Measurements from ENCODE around the gene MRPS5. TPM values are rescaled to one million over a fixed set of nuclear protein-coding genes. Genes with fewer than 3 reads are reported as not detected.

MRPS5 gene
- total RNA-seq, 1 donor from 2014 or later: 47.6 TPM

DNA sequence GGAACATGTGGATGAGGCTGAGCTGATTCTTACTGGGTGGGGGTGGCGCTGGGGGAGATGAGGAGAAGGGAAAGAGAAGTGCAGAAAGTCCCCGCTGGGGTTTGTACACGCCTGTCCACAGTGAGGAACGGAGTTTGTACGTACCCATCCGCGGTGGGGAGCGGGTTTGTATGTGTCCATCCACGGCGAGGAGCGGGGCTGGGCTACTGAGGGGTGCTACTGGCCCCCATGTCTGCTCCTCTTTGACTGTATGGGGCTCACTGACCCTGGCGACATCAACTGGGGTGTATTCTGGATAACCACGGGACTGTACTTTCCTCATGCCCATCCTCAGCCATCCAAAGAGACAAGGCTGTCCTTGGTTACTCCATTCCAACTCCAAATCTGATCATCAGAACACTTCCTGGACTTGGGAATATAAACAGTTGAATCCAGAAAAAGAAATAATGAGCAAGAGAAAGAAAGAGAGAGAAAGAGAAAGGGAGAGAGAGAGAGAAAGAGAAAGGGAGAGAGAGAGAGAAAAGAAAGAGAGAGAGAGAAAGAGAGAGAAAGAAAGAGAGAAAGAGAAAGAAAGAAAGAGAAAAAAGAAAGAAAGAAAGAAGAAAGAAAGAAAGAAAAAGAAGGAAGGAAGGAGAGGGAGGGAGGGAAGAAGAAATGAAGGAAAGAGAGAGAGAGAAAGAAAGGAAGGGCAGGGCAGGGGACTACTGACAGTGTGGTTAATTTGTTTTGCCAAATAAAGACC, 75.1 kb downstream of the MRPS5 start:
- Mint-ChIP-seq H3K36me3 (no peaks in the 10 kb centered on the region), H3K4me1 (no peaks in the 10 kb centered on the region), H3K27ac (no peak overlapping the region), H3K27me3 (ENCODE audit: low read depth) (peaks cover 64% of the 10 kb centered on the region), H3K9me3 (no peaks in the 10 kb centered on the region), H3K4me3 (no peak overlapping the region)
- no peak for DNase-seq (ENCODE audit: low spot score in 2 of 2, unreplicated experiment in 2 of 2)
- TF ChIP-seq CTCF (IDR thresholded peaks at IDR 0.05; ENCODE audit: unreplicated experiment): no peak

GRCh38 chr2:95044601-95045000, 77.0 kb downstream of the MRPS5 start:
- Mint-ChIP-seq H3K4me3 (no peak overlapping the region), H3K4me1 (no peaks in the 10 kb centered on the region), H3K27me3 (ENCODE audit: low read depth) (peaks cover 55% of the 10 kb centered on the region), H3K36me3 (no peaks in the 10 kb centered on the region), H3K9me3 (no peaks in the 10 kb centered on the region), H3K27ac (no peak overlapping the region)
- TF ChIP-seq CTCF (IDR thresholded peaks at IDR 0.05; ENCODE audit: unreplicated experiment): no peak
- DNase-seq (ENCODE audit: low spot score in 2 of 2, unreplicated experiment in 2 of 2): no peak

- Mint-ChIP-seq H3K4me1 (no peaks in the 10 kb centered on the region), H3K27me3 (ENCODE audit: low read depth) (peaks cover 52% of the 10 kb centered on the region), H3K9me3 (peaks cover 4% of the 10 kb centered on the region), H3K27ac (peak overlapping the region; percentile 80), H3K36me3 (no peaks in the 10 kb centered on the region), H3K4me3 (no peak overlapping the region)
- TF ChIP-seq CTCF (IDR thresholded peaks at IDR 0.05; ENCODE audit: unreplicated experiment): no peak
- DNase-seq (ENCODE audit: low spot score in 2 of 2, unreplicated experiment in 2 of 2): peak in 1 of 2 experiments; percentile 59
Measured at GRCh38 chr2:95043300-95044093, 78.1 kb downstream of the MRPS5 start.

- Mint-ChIP-seq H3K27me3 (ENCODE audit: low read depth) (peaks cover 52% of the 10 kb centered on the region), H3K36me3 (no peaks in the 10 kb centered on the region), H3K9me3 (peaks cover 11% of the 10 kb centered on the region), H3K4me1 (no peaks in the 10 kb centered on the region), H3K27ac (no peak overlapping the region), H3K4me3 (no peak overlapping the region)
- no peak for TF ChIP-seq CTCF (IDR thresholded peaks at IDR 0.05; ENCODE audit: unreplicated experiment)
- DNase-seq (ENCODE audit: low spot score in 2 of 2, unreplicated experiment in 2 of 2): no peak
Measured at GRCh38 chr2:95042472-95043271, 78.9 kb downstream of the MRPS5 start.

GRCh38 chr2:95041824-95042442, 79.7 kb downstream of the MRPS5 start:
- DNase-seq (ENCODE audit: low spot score in 2 of 2, unreplicated experiment in 2 of 2): no peak
- Mint-ChIP-seq H3K4me3 (no peak overlapping the region), H3K9me3 (peaks cover 18% of the 10 kb centered on the region), H3K4me1 (no peaks in the 10 kb centered on the region), H3K27ac (no peak overlapping the region), H3K36me3 (no peaks in the 10 kb centered on the region), H3K27me3 (ENCODE audit: low read depth) (peaks cover 52% of the 10 kb centered on the region)
- TF ChIP-seq CTCF (IDR thresholded peaks at IDR 0.05; ENCODE audit: unreplicated experiment): no peak
